NCI-H2171 treated with DMSO at 0.1 percent for 48 hours (cell line): ENCODE data around the gene BFSP2.
"Not testable (repeated sequence)": the region's sequence is repeated elsewhere in the genome, so short reads cannot be mapped to it uniquely, and the experiment has no call there.

Source experiments
- DNase-seq: peaks from one replicate; lab custom pipeline; 2025; lab: John Stamatoyannopoulos, UW

The BFSP2 gene

GRCh38 chr3:133520286-133520685 lies 120.4 kb downstream of the BFSP2 start:
- no peak for DNase-seq

GRCh38 chr3:133520938-133521337 lies 121.1 kb downstream of the BFSP2 start:
- not testable (repeated sequence) for DNase-seq

- DNase-seq = no peak
These were observed 122.1 kb downstream of the BFSP2 start for GRCh38 chr3:133521946-133522345.

GRCh38 chr3:133523758-133524157 lies 123.9 kb downstream of the BFSP2 start:
- DNase-seq = not testable (repeated sequence)
